ENCODE data around the gene MAML2.

The MAML2 gene

GRCh38 chr11:96056576-96056975, 286.4 kb downstream of the MAML2 start:
- Histone ChIP-seq H3K4me3 (replicated peaks; ENCODE audit: insufficient read depth, low read length) (no peak overlapping the region), H3K27ac (replicated peaks) (no peak overlapping the region), H3K27me3 (ENCODE audit: insufficient read depth, poor library complexity, severe bottlenecking) (no peaks in the 10 kb centered on the region)
- DNase-seq (ENCODE audit: low read depth in 1 of 2, low spot score in 1 of 2) = no peak
- TF ChIP-seq SPI1 (IDR thresholded peaks at IDR 0.05; ENCODE audit: borderline replicate concordance, low read depth) = no peak
- TF ChIP-seq POLR2AphosphoS5 (IDR thresholded peaks at IDR 0.05; ENCODE audit: low read depth) = no peak
- no peak for TF ChIP-seq GABPA (IDR thresholded peaks at IDR 0.05; ENCODE audit: low read depth)
- TF ChIP-seq CTCF (IDR thresholded peaks at IDR 0.05; ENCODE audit: insufficient read depth, low read length) = no peak
- TF ChIP-seq REST (IDR thresholded peaks at IDR 0.05; ENCODE audit: insufficient replicate concordance, low read depth) = no peak

- H3K27me3 ChIP-seq (ENCODE audit: insufficient read depth, poor library complexity, severe bottlenecking) = no peaks in the 10 kb centered on the region
- no peak for TF ChIP-seq SPI1 (IDR thresholded peaks at IDR 0.05; ENCODE audit: borderline replicate concordance, low read depth)
- TF ChIP-seq REST (IDR thresholded peaks at IDR 0.05; ENCODE audit: insufficient replicate concordance, low read depth) = no peak
- no peak for TF ChIP-seq GABPA (IDR thresholded peaks at IDR 0.05; ENCODE audit: low read depth)
- TF ChIP-seq CTCF (IDR thresholded peaks at IDR 0.05; ENCODE audit: insufficient read depth, low read length) = no peak
- TF ChIP-seq POLR2AphosphoS5 (IDR thresholded peaks at IDR 0.05; ENCODE audit: low read depth) = no peak
- no peak overlapping the region for H3K27ac ChIP-seq (replicated peaks)
- no peak overlapping the region for H3K4me3 ChIP-seq (replicated peaks; ENCODE audit: insufficient read depth, low read length)
- no peak for DNase-seq (ENCODE audit: low read depth in 1 of 2, low spot score in 1 of 2)
These were observed 287.1 kb downstream of the MAML2 start for GRCh38 chr11:96055706-96056387.

GRCh38 chr11:96054870-96055705, 287.9 kb downstream of the MAML2 start:
- Histone ChIP-seq H3K27ac (replicated peaks) (no peak overlapping the region), H3K4me3 (replicated peaks; ENCODE audit: insufficient read depth, low read length) (no peak overlapping the region), H3K27me3 (ENCODE audit: insufficient read depth, poor library complexity, severe bottlenecking) (no peaks in the 10 kb centered on the region)
- peak; percentile 17 for TF ChIP-seq CTCF (IDR thresholded peaks at IDR 0.05; ENCODE audit: insufficient read depth, low read length)
- no peak for TF ChIP-seq POLR2AphosphoS5 (IDR thresholded peaks at IDR 0.05; ENCODE audit: low read depth)
- no peak for DNase-seq (ENCODE audit: low read depth in 1 of 2, low spot score in 1 of 2)

All from HL-60 (cell line).